NCI-H510A treated with DMSO at 0.1 percent for 48 hours (cell line): Measurements from ENCODE around the gene CPLX3.

Experiments
- DNase-seq: peaks from one replicate; lab custom pipeline; 2025; lab: John Stamatoyannopoulos, UW

The CPLX3 gene

DNA sequence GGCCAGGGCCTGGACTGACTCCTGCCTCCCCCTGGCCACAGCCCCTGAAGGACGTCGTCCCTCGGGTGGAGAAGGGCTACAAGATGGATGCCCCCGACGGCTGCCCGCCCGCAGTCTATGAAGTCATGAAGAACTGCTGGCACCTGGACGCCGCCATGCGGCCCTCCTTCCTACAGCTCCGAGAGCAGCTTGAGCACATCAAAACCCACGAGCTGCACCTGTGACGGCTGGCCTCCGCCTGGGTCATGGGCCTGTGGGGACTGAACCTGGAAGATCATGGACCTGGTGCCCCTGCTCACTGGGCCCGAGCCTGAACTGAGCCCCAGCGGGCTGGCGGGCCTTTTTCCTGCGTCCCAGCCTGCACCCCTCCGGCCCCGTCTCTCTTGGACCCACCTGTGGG lies 24.1 kb upstream of the CPLX3 start:
- no peak for DNase-seq

- DNase-seq = no peak
Observed at GRCh38 chr15:74802862-74803447, 23.5 kb upstream of the CPLX3 start.

DNA sequence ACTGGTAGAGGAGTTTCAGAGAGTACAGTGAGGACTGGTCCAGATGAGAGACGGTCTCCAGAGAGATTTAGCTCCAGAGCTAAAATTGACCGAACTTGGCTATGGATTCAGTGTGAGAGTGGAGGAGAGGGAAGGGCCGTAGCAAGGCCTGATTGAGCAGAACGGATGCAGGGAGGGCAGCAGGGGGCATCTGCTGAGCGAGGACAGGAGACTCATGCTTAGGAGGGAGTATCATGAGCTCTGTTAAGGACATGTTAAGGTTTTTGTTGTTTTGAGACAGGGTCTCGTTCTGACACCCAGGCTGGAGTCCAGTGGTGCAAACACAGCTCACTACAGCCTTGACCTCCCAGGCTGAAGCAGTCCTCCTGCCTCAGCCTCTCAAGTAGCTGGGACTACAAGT lies 21.5 kb upstream of the CPLX3 start:
- DNase-seq = no peak

DNA sequence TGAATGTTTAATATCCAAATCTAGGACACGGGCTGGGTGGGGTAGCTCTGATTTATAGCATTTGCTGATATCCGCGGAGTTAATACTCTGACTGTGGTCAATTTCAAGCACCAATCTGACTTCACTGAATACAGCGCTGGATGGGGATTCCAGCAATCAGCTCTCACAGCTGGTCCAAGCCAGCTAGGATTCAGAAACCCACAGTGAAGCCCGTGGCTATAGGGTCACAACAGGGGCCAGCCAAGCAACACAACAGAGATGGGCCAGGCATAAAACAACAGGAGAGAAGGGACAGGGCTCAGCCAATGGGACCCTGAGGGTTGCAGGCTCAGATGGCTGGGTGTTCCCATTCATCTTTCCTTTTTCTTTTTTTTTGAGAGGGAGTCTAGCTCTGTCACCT lies 19.1 kb upstream of the CPLX3 start:
- DNase-seq = no peak

GRCh38 chr15:74808078-74808839 lies 18.2 kb upstream of the CPLX3 start:
- DNase-seq = no peak

- no peak for DNase-seq
Observed at GRCh38 chr15:74808840-74809229, 17.6 kb upstream of the CPLX3 start.

DNA sequence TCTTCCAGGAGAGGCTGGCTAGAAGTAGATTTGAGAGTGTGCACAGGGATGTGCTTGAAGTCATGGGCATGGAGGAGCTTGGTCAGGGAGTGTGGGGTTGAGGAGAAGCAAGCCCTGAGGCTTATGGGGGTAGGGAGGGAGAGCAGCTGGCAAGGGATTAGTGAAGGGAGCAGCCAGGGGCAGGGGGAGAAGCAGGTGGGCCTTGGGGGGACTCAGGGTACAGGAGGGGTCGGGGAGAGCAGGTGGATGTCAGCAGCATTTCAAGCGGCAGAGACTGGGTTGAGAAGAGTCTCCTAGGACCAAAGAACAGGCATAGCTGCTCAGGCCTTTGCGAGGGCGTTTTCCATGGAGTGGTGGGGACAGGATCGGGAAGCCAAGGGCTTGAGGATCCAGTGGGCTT lies 17.2 kb upstream of the CPLX3 start:
- no peak for DNase-seq

GRCh38 chr15:74809956-74810355 lies 16.5 kb upstream of the CPLX3 start:
- DNase-seq = no peak

DNA sequence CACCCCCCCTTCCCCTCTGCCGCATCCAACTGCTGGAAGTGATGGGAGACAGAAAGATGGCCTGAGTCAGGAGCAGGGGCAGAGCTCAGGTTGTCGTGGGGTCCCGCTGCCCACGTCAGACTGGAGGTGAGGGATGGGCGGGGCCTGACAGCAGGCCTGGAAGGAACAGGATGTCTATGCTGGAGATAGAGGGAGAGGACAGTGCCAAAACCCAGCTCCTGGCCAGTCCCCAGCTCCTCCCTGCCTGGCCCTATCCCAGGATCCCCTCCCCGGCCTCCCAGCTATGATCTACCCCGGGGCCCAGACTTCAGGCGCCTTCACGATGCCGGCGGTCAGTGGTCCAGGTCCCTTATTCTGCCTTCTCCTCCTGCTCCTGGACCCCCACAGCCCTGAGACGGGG lies 13.9 kb upstream of the CPLX3 start, which contains the start of gene LMAN1L:
TSS of gene LMAN1L (plus strand) at position 303 of the 400 bp plus-strand sequence. CDS start at position 323, 20 bp downstream.
- no peak for DNase-seq

- DNase-seq = no peak
Observed at GRCh38 chr15:74815121-74815934, 11.1 kb upstream of the CPLX3 start.

- no peak for DNase-seq
Observed at GRCh38 chr15:74815961-74816360, 10.5 kb upstream of the CPLX3 start.

DNA sequence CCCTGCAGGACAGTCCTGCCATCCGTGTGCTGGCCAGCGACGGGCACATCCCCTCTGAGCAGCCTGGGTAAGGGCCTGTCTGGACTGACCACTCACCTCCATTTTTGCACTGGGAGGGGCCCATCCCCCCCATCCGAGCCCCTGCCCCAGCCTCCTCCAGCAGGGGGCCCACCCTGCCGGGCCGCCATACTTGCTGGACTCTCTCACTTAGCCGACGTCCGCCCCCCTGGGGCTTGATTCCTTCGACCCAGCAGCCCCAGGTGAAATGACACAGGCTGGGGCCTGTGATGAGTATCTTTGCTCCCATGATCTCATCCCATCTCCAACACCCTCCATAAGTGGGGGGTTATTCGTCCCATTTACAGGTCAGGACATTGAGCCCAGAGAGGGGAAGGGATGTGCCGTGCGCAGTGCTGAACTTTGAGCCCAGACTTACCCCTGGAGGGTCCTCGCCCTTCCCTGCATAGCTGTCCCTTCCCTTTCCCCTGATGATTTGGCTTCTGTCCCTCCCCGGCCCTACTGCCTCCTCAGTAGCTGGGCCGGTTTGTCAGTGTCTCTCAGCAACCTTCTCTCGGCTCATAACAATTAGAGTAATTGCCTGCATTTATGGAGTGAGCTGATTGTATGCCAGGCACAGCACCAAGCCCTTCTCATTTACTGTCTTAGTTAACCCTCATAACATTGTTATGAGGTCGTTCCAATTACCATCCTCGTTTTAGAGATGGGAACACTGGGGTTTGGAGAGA lies 9.6 kb upstream of the CPLX3 start:
- no peak for DNase-seq

DNA sequence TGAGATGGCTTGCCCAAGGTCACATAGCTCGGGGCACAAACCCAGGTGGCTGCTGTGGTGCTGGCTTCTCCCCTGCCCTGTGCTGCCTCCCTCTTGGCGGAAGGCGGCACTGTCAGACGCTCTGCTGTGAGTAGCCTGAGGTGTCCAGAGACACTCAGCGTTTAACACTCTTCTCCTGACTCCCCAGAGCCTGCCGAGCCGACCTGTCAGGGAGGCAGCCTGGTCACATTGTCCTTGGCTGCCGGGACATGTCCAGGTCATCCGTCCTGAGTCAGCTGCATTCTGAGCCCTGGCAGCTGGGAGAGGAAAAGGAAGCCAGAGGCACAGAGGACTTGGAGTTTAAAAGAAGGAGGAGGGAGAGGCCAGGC lies 9.1 kb upstream of the CPLX3 start:
- DNase-seq = no peak

DNA sequence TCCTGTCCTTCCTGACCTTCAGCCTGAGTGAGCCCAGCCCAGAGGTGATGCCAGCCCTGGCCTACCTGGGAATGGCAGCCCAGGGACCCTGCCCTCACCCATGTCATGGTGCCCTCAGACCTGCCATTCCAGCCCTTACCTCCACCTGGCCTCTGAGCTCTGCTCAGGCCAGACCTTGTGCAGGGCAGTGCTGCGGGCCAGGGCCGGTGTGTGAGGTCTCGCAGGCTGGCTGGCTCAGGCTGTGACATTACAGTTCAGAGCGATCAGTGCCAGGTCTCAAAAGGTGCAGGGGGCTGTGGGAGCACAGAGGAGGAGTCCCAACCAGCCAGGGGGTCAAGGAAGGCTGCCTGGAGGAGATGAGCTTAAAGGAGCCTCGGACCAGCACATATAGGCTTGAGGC lies 6.4 kb upstream of the CPLX3 start:
- DNase-seq = no peak

- no peak for DNase-seq
Observed at GRCh38 chr15:74821091-74821789, 5.2 kb upstream of the CPLX3 start.

DNA sequence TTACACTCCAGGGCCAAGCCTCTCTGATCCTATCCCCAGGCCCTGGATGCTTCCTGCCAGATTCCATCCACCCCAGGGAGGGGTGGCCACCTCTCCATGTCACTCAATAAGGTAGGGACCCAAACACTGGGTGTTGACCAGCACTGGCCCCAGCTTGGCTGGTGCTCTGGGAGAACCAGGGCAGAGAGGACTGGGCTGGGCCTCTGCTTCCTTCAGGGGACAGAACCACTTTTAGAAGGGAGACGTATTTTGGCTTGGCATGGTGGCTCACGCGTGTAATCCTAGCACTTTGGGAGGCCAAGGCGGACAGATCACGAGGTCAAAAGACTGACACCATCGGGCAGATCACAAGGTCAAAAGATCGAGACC lies 4.7 kb upstream of the CPLX3 start:
- no peak for DNase-seq

DNA sequence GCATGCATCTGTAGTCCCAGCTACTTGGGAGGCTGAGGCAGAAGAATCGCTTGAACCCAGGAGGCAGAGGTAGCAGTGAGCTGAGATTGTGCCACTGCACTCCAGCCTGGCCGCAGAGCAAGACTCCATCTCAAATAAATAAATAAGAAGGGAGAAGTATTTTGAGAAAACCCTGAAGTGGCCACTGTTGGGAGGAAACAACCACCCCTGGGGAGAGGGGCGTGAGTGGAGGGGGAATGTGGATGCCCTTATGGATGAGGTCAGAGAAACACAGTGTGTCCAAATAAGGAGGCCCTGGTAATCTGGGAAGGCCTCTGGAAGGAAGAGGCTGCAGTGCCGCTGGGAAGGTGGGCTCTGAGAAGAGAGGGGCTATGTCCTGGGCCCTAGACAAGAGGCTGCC lies 4.2 kb upstream of the CPLX3 start:
- no peak for DNase-seq

DNA sequence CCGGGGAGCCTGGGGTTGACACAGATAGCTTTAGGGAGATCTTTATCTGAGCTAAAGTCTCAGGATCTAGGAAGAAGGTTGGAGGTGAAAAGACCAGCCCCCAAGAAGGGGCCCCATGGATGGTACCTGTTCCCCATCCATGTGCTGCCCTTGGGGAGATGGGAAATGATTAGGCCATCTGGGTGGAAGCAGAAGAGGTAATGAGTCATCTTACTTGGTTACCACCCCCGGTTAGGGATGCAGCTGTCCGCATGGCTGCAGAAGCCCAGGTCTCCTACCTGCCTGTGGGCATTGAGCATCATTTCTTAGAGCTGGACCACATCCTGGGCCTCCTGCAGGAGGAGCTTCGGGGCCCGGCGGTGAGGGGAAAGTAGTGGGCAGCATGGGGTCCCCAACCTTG lies 3.1 kb upstream of the CPLX3 start:
- no peak for DNase-seq

GRCh38 chr15:74824976-74825375 lies 1.5 kb upstream of the CPLX3 start:
- no peak for DNase-seq

DNA sequence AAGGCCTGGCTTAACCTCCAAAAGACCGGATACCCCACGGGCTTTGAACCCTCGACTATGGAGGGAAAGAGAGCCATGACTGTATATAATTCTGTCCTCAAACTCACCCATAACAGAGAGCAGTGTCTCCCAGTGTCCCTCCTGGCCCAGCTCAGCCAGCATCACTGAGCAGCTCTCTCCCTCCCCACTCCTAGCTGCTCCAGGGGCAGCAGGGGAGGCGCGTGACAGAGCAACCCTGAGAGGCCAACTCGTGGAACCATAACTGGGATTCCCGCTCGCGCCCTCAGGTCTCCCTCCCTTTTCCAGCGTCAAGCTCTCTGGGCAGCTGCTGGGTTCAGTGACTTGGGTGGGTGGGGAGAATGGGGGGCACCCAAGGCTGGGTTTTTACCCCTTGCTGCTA lies 561 bp upstream of the CPLX3 start:
- DNase-seq = no peak

DNA sequence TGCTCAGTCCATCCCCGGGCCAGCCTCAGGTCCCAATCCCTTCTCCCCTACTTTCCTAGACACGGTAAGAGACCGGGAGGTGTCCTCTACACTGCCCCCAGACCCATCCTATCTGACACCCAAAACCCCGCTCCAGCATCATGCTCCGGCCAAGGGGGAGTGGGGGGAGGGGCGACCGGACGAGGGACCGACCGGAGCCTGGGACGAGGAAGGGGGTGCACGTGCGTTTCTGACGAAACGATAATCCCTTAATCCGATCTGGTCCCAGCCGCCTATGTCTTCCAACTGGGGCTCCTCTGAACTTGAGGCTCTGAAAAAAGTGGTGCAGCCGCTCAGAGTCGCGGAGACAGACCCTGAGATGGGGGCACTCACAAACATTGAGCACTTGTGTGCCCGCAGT lies 494 bp downstream of the CPLX3 start:
- no peak for DNase-seq

GRCh38 chr15:74827614-74828013 lies 1.2 kb downstream of the CPLX3 start:
- no peak for DNase-seq
